GM12892 (cell line): Measurements from ENCODE around the gene NDRG2.
"Not testable (repeated sequence)": the region's sequence is repeated elsewhere in the genome, so short reads cannot be mapped to it uniquely, and the experiment has no call there.

Experiments used
- DNase-seq: peaks from one replicate; pipeline ENCODE4 v3.0.0; 2011; ENCODE audit not compliant: insufficient read length
- FAIRE-seq: peaks from 2 replicates; lab custom pipeline; 2011; peaks lifted over from hg19 to GRCh38; lab: Jason Lieb, UNC
- POLR2A ChIP-seq: IDR thresholded peaks from 2 replicates; pipeline ENCODE4 v1.6.1; 2011; ENCODE audit warnings: low read depth, low read length, control low read depth
- POLR2AphosphoS5 ChIP-seq: IDR thresholded peaks from 2 replicates; pipeline ENCODE4 v1.6.1; 2011; ENCODE audit warnings: low read depth, low read length, control low read depth
- TAF1 ChIP-seq: IDR thresholded peaks from 2 replicates; pipeline ENCODE4 v1.6.1; 2011; ENCODE audit warnings: low read depth, mild to moderate bottlenecking, control low read depth, low read length, borderline replicate concordance

Gene NDRG2

DNA sequence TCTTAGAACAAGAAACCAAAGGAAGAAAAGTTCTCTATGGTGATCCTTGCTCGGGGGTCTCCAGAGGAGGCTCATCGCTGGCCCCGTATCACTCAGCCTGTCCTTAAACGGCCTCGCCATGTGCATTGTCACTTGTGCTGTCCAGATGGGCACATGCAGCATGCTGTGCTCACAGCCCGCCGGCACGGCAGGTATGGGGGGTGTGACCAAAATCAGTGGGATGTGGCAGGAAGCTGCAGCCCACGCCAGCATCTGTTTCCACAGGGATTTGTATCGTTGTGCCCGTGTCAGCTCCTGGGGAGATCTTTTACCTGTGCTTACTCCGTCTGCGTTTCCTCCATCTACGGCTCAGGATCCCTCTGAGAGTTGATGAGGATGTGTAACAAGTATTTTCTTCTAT, 28.3 kb downstream of the NDRG2 start:
- TF ChIP-seq TAF1 = no peak
- no peak for TF ChIP-seq POLR2A
- no peak for TF ChIP-seq POLR2AphosphoS5
- no peak for DNase-seq
- no peak for FAIRE-seq

DNA sequence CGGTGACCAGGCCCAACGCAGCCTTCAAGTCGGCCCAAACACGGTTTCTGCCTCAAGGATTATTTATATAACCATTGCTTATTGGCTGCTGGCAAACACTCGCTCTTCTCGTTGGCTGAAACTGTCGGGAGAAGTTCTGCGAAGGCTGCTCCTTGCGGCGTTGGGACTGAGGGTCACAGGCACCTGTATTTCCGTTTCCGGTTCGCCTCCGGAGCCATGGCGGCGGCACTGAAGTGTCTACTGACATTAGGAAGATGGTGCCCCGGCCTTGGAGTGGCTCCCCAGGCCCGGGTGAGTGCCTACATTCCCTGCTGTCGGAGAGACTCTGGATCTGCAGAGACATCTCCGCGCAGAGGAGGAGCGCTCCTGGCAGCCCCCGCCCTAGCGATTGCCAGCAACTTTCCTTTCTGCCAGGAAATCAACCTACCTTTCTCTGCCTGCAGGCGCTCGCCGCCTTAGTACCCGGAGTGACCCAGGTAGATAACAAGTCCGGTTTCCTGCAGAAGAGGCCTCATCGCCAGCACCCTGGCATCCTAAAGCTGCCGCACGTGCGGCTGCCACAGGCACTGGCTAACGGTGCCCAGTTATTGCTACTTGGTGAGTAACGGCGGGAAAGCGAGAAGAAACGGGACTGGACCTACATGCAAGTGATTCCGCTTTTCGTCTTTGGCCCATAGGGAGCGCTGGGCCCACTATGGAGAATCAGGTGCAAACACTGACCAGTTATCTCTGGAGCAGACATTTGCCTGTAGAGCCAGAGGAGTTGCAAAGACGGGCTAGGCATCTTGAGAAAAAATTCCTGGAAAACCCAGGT, 34.9 kb downstream of the NDRG2 start, which contains the start of gene METTL17:
METTL17 (plus strand) TSS at position 194 of the 814 bp plus-strand sequence; CDS start at position 217, 23 bp downstream.
- TF ChIP-seq POLR2AphosphoS5 = peak; percentile 87
- peak; percentile 90 for TF ChIP-seq POLR2A
- peak; percentile 80 for TF ChIP-seq TAF1
- FAIRE-seq = peak; percentile 79
- peak; percentile 77 for DNase-seq

DNA sequence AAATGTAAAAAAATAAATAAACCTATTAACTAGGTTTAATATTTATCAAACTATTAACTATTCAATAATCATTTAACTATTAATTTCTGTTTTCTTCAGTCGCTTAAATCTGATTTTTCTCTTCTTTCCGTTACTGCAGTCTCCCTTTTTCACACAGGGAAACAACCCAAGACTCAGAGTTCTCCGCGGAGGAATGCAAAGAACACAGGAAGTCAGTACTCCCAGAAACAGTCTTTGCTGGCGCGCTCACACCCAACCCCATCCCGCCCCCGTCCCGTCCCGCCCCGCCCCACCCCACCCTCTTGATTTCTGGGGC, 35.4 kb downstream of the NDRG2 start:
- no peak for FAIRE-seq
- no peak for TF ChIP-seq TAF1
- TF ChIP-seq POLR2AphosphoS5 = no peak
- no peak for TF ChIP-seq POLR2A
- no peak for DNase-seq

DNA sequence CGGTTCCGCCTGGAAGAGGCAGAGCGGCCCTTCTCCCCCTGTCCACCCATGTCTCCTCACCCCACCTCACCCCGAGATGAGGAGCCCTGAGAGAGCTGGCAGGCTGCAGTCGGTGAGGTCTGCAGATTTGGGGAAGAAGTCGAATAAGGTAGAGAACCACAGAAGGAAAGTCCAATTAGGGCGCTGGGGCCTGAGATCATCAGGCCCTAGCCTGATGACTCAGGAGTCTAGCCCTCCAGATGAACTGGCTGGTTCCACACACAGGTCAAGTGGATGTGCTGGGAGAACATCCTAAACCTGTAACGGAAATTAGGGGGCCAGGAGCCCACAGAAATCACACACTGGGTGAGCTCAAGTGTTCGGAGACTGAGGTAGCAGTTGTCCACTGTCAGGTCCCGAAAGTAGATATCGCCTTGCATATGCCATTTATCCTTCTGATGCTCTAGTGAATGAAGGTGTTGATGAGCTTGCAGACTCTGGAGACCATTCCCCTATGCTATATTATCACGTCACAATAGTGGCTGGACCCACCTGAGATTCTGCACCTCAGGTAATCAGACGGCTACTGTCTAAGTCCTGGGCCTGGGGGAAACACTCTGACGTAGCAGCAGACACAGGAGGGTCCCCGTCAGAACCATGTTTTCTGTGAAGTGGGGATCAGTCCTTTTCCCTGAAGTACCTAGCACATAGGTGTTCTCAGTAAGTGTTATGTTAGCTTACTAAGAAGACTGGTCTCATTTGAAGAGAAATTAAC, 36.0 kb downstream of the NDRG2 start:
- TF ChIP-seq POLR2A = no peak
- no peak for TF ChIP-seq TAF1
- TF ChIP-seq POLR2AphosphoS5 = no peak
- FAIRE-seq (no peak), DNase-seq (no peak)

DNA sequence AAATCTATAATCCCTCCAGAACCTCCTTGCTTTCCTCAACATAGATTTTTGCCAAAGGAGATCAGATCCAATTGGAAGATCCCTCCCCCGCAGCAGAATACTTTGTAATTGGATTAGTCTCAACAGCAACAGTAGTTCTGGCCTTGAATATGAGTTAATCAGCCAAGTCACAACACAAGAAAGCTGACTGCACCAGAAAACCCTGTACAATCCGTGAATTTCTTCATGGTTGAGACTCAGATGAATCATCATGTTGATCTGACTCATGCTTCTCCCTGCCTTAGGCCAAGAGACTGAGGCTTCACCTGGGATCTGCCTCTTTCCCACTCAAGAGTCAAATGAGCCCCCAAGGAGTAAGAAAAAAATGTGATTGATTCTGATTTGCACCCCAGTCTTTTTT, 38.0 kb downstream of the NDRG2 start:
- TF ChIP-seq POLR2AphosphoS5 (no peak), TAF1 (no peak), POLR2A (no peak)
- DNase-seq = no peak
- no peak for FAIRE-seq

DNA sequence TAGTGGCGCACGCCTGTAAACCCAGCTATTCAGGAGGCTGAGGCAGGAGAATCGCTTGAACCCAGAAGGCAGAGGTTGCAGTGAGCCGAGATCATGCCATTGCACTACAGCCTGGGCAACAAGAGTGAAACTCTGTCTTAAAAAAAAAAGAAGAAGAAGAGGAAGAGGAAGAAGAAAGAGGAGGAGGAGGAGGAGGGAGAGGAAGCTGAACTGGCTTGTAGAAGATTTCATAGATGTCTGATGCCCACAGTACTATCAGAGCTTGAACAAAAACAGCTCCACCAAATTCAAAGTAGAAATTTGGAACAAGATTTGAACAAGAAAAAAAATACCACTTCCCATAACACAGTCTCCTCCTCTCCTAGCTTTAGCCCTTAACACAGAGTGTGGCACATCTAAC, 39.2 kb downstream of the NDRG2 start:
- not testable (repeated sequence) for DNase-seq, FAIRE-seq

DNA sequence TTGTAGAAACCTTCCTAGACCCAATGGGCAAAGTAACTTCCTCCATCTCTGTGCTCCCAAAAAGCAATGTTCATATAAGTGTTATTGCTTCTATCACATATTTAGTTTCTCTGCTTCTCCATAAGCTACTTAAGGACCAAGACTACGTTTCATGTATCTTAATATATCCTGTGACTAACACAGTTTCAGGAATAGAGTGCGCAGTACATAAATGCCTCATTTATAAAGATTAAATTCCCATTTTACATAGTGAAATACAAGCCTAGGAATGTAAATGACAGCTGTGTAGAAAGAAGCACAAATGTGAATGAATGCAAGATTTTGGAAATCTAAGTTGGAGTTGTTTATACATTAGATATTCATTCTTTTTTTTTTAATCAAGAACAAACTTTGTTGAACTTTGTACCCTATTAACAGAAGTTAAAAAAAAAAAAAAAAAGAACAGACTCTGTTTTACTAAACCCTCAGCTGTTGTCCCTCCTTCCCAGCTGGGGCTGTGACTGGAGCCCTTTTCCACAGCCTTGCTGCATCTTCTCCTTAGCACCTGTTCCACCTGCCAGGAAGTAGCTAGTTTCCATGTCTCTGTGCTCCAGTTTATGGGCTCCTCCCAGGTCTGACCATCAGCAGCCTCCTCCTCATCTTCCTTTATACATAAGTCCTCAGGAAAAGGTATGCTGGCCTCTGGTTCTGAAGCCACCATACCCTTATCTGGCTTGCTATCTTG, 42.1 kb downstream of the NDRG2 start:
- DNase-seq (no peak), FAIRE-seq (no peak)
- TF ChIP-seq POLR2AphosphoS5 (no peak), POLR2A (no peak), TAF1 (no peak)

DNA sequence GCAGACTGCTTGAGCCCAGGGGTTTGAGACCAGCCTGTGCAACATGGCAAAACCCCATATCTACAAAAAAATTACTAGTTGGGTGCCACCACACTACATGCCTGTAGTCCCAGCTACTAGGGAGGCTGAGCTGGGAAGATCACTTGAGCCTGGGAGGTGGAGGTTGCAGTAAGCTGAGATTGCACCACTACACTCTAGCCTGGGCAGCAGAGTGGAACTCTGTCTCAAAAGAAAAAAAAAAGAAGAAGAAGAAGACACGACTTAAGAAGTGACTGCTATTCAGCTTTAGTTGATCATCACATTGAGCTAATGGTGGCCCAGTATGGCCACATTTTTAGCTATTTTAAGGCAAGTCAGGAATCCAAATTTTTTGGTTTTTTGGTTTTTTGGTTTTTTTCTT, 44.0 kb downstream of the NDRG2 start:
- TF ChIP-seq POLR2AphosphoS5 = no peak
- TF ChIP-seq POLR2A = no peak
- no peak for TF ChIP-seq TAF1
- FAIRE-seq (no peak), DNase-seq (no peak)

DNA sequence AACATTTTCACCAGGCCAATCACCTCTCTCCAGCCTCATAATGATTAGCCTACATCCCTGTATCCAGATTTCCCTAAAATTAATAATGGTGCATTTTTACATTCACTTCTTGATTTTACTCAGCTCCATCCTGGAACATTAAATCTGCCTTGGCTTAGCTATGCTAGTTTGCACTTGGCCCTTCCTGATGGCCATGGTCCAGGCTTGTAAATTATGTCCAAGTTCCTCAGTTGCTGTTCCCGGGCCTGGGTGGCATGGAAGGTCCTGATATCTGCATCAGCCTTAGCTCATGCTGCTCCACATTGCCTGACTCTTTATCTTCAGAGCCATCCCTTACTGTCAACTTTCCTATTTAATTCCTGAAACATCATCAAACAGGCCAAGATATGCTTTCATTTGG, 46.2 kb downstream of the NDRG2 start:
- no peak for TF ChIP-seq POLR2A
- TF ChIP-seq POLR2AphosphoS5 = no peak
- TF ChIP-seq TAF1 = no peak
- FAIRE-seq = no peak
- no peak for DNase-seq

DNA sequence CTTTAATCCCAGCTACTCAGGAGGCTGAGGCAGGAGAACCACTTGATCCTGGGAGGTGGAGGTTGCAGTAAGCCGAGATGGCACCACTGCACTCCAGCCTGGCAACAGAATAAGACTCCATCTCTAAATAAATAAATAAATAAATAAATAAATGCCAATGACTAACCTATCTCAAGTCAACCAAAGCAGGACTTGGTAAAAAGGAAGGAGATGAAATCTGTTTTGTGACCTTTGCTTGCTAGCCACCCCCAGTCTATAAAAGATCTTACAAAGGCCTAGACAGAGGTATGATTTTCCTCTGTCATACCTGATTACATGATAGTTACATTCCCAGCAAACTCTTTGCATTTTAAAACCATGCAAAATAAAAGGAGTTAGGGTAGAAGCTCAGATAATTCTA, 48.6 kb downstream of the NDRG2 start:
- FAIRE-seq (no peak), DNase-seq (no peak)
- no peak for TF ChIP-seq POLR2A
- TF ChIP-seq TAF1 = no peak
- TF ChIP-seq POLR2AphosphoS5 = no peak

DNA sequence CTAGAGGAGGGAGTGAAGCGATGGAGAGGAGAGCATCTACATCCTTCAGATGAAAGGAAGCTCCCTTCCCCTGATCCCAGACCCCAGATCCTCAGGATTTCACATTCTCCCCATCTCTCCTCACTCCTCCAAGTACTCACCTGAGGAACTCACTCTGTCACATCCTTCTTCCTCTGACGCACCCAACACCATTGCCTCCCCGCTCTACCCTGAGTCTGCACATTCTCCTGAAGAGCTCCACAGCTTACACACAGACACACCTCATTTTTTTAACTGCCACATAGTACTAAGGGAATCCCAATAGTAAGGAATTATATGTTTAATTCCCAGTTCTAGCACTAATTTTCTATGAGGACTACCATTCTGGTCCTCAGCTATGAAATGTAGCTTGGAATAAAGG, 51.4 kb downstream of the NDRG2 start:
- TF ChIP-seq POLR2AphosphoS5 (no peak), TAF1 (no peak), POLR2A (no peak)
- DNase-seq (no peak), FAIRE-seq (no peak)

DNA sequence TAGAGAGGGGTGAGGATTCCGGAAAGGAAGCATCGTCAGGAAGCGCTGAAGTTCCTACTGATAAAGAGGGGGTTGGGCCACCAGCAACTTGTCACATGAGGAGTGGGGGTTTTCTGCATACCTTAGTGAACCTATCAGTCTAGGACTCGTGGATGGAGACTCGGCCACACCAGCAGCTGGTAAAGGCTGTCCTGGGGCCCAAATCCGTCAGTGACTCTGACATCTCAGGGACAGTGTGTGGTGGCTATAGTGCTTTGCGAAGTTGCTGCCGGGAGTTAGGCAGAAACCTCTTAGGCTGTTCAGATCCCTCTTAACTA, 53.2 kb downstream of the NDRG2 start:
- FAIRE-seq = no peak
- TF ChIP-seq POLR2AphosphoS5 (no peak), TAF1 (no peak), POLR2A (no peak)
- no peak for DNase-seq
